SK-N-SH (cell line): ENCODE data around the gene GALNT16. TPM values are rescaled to one million over a fixed set of nuclear protein-coding genes. Genes with fewer than 3 reads are reported as not detected.

Experiments used
- CTCF ChIA-PET: fragments of 300-600, 350-600 bp; formaldehyde crosslinking; extraction: SDS; loops from one replicate; lab custom pipeline; 2021; lab: Yijun Ruan, JAX
- POLR2A ChIA-PET: fragments of 350-600 bp; sonication (Branson Sonifier 250); formaldehyde crosslinking; extraction: SDS; loops from one replicate; lab custom pipeline; 2020; ENCODE audit warnings: antibody characterized with exemption, inconsistent platforms; lab: Yijun Ruan, JAX
- DNase-seq: peaks from one replicate; pipeline ENCODE4 v3.0.0; 2012
- H2AFZ ChIP-seq: fragments of 200-600 bp; sonication (generic); 2 replicates; pipeline ENCODE4 v1.8.1; 2016; ENCODE audit warnings: antibody characterized with exemption, mild to moderate bottlenecking, low read depth
- H3F3A ChIP-seq: fragments of 200-600 bp; sonication (generic); replicated peaks from 2 replicates; pipeline ENCODE3; 2016; ENCODE audit warnings: antibody characterized with exemption, mild to moderate bottlenecking; ENCODE audit not compliant: insufficient read depth
- H3K27ac ChIP-seq, 2 experiments: fragments of 200-500 bp in 1 of 2; fragments of 200-600 bp in 1 of 2; sonication (Bioruptor generic) in 1 of 2; sonication (generic), shearing (Covaris generic) in 1 of 2; 2 replicates each; pipeline versions ENCODE4 v1.5.1 to v1.6.1; 2014 to 2016; ENCODE audit warnings: low read depth in 2 of 2, inconsistent platforms in 1 of 2, low read length in 1 of 2, mild to moderate bottlenecking in 1 of 2, mixed read lengths in 1 of 2
- H3K27me3 ChIP-seq: fragments of 200-600 bp; sonication (generic), shearing (Covaris generic); 2 replicates; pipeline ENCODE4 v1.6.1; 2016; ENCODE audit warnings: mixed run types; ENCODE audit not compliant: insufficient read depth
- H3K36me3 ChIP-seq, 2 experiments: fragments of 200-500 bp in 1 of 2; fragments of 200-600 bp in 1 of 2; sonication (Bioruptor generic) in 1 of 2; sonication (generic) in 1 of 2; replicated peaks in 1 of 2; 2 replicates each; pipeline versions ENCODE3 to v1.5.1; 2014 to 2016; ENCODE audit warnings: low read length in 1 of 2, mild to moderate bottlenecking in 1 of 2; ENCODE audit not compliant: insufficient read depth in 2 of 2, control insufficient read depth in 1 of 2
- H3K4me1 ChIP-seq, 2 experiments: fragments of 200-500 bp in 1 of 2; fragments of 200-600 bp in 1 of 2; sonication (Bioruptor generic) in 1 of 2; sonication (generic), shearing (Covaris generic) in 1 of 2; 2 replicates each; pipeline versions ENCODE4 v1.5.1 to v1.6.1; 2014 to 2016; ENCODE audit warnings: low read depth in 1 of 2, low read length in 1 of 2, mixed run types in 1 of 2; ENCODE audit not compliant: insufficient read depth in 2 of 2, control insufficient read depth in 1 of 2
- H3K4me2 ChIP-seq: fragments of 200-600 bp; sonication (generic), shearing (Covaris generic); 2 replicates; pipeline ENCODE4 v1.6.1; 2017; ENCODE audit warnings: mixed run types
- H3K4me3 ChIP-seq, 2 experiments: fragments of 200-500 bp in 1 of 2; fragments of 200-600 bp in 1 of 2; sonication (Bioruptor generic) in 1 of 2; sonication (generic), shearing (Covaris generic) in 1 of 2; 2 replicates each; pipeline versions ENCODE4 v1.5.1 to v1.8.1; 2014 to 2016; ENCODE audit warnings: low read depth in 2 of 2, inconsistent platforms in 1 of 2, low read length in 1 of 2, mild to moderate bottlenecking in 1 of 2, mixed read lengths in 1 of 2, moderate library complexity in 1 of 2
- H3K79me2 ChIP-seq: fragments of 200-600 bp; sonication (generic); 2 replicates; pipeline ENCODE4 v1.8.1; 2017; ENCODE audit warnings: mild to moderate bottlenecking; ENCODE audit not compliant: insufficient read depth
- H3K9ac ChIP-seq: fragments of 200-600 bp; sonication (generic); 2 replicates; pipeline ENCODE4 v1.6.1; 2017; ENCODE audit warnings: mixed run types
- H3K9me2 ChIP-seq: fragments of 200-600 bp; sonication (generic); 2 replicates; pipeline ENCODE4 v1.6.1; 2017; ENCODE audit warnings: mixed run types
- H3K9me3 ChIP-seq: fragments of 200-600 bp; sonication (generic); 2 replicates; pipeline ENCODE4 v1.6.1; 2017; ENCODE audit warnings: mixed run types, mild to moderate bottlenecking, moderate library complexity
- H4K20me1 ChIP-seq: fragments of 200-600 bp; sonication (generic); 2 replicates; pipeline ENCODE4 v1.6.1; 2017; ENCODE audit warnings: mild to moderate bottlenecking, mixed run types; ENCODE audit not compliant: insufficient read depth
- CHD2 ChIP-seq: fragments of 150-350 bp; IDR thresholded peaks from 2 replicates; pipeline ENCODE4 v1.6.1; 2018; ENCODE audit warnings: low read length; ENCODE audit not compliant: partially characterized antibody
- ELF1 ChIP-seq: IDR thresholded peaks from 2 replicates; pipeline ENCODE4 v1.4.0; 2012
- EZH2phosphoT487 ChIP-seq: fragments of 200-600 bp; sonication (generic); IDR thresholded peaks from 2 replicates; pipeline ENCODE4 v1.6.1; 2017; ENCODE audit warnings: low read depth, mixed run types, mild to moderate bottlenecking, antibody characterized with exemption, moderate library complexity, borderline replicate concordance
- FOSL2 ChIP-seq: IDR thresholded peaks from 2 replicates; pipeline ENCODE4 v1.4.0; 2012; ENCODE audit warnings: low read depth, mild to moderate bottlenecking, moderate library complexity, borderline replicate concordance
- JUND ChIP-seq: IDR thresholded peaks from 2 replicates; pipeline ENCODE4 v1.4.0; 2012
- MEF2A ChIP-seq: IDR thresholded peaks from 2 replicates; pipeline ENCODE4 v1.4.0; 2012; ENCODE audit warnings: low read depth, borderline replicate concordance
- MXI1 ChIP-seq: IDR thresholded peaks from 2 replicates; pipeline ENCODE4 v1.6.1; 2012; ENCODE audit warnings: mild to moderate bottlenecking, low read depth, low read length, improper control_type of control experiment
- RAD21 ChIP-seq: IDR thresholded peaks from 2 replicates; pipeline ENCODE4 v1.6.1; 2012; ENCODE audit warnings: mild to moderate bottlenecking, low read length
- RXRA ChIP-seq: IDR thresholded peaks from 2 replicates; pipeline ENCODE4 v1.4.0; 2012; ENCODE audit warnings: low read depth, mild to moderate bottlenecking, borderline replicate concordance
- SMC3 ChIP-seq: IDR thresholded peaks from 2 replicates; pipeline ENCODE4 v1.6.1; 2012; ENCODE audit warnings: low read depth, low read length, improper control_type of control experiment
- WGBS: methylation state at CpG from one replicate; pipeline ENCODE4 v1.1.6; 2017; ENCODE audit warnings: low lambda C conversion rate; 5-methylcytosine and 5-hydroxymethylcytosine counted together
- polyA plus RNA-seq, 3 experiments: library from polyadenylated mRNA; depleted of rRNA; stranded (reverse); fragments of >200 nt; gene quantifications; 2 replicates each; pipeline ENCODE4 v1.2.3, GENCODE V29; 2012
- TF ChIP-seq, protein P1 (sequence below): IDR thresholded peaks from 2 replicates; pipeline ENCODE4 v1.4.0; 2012; ENCODE audit warnings: low read depth, borderline replicate concordance
- TF ChIP-seq, protein P2 (sequence below): fragments of 200-600 bp; sonication (generic); IDR thresholded peaks from 2 replicates; pipeline ENCODE4 v1.6.1; 2017; ENCODE audit warnings: antibody characterized with exemption, mild to moderate bottlenecking, moderate library complexity

The GALNT16 gene
- polyA plus RNA-seq (2012; rRNA removed) = 12.7 and 17.0 TPM in 2 replicates
- polyA plus RNA-seq (2012; cell fraction: cytosol; rRNA removed) = 8.9 and 12.4 TPM in 2 replicates
- polyA plus RNA-seq (2012; cell fraction: nucleus; rRNA removed) = 22.8 and 32.1 TPM in 2 replicates

DNA sequence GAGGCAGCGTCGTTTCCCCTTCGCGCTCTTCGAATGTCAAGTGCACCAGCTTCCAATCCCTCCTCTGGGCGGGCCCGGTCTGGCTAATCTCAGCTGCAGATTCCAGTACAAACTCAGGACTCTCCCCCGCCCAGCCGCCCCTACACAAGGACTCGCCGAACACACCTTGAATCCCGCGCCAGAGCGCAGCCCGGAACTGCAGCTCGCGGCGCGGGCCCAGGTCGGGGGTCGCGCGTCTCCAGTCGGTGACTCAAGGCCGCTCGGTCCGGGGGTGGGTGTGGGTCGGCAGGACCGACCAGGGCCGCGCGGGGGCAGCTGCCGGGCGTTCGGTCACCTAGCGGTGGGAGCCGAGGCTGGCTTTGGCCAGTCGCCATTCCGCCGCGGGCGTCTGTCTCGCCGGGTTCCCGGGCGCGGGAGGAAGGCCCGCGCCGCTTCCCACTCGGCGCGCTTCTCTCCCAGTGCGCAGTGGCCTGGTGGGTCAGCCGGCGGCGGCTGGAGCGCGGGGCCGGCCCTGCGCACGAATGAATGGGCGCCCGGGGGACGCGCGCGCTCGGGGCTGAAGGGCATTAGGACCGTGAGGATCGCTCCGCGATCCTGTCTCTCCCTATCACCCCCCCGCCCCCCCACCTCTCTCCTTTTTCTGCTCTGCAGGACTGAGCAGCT is at the start of gene GALNT16:
TSS of gene GALNT16 (plus strand) at position 632 of the 663 bp plus-strand sequence. CDS start 133 bp downstream, outside the sequence.
- H3K4me3 ChIP-seq = peak within 1 kb of the TSS; percentile 68 to 71
- H3K9me3 ChIP-seq = no peaks in the 10 kb centered on the region
- no peaks in the 10 kb centered on the region for H3K79me2 ChIP-seq
- peaks cover 12% of the 10 kb centered on the region for H3F3A ChIP-seq
- no peaks in the 10 kb centered on the region for H3K27me3 ChIP-seq
- peak; percentile 92 for DNase-seq
- no peaks in the 10 kb centered on the region for H3K9me2 ChIP-seq
- CTCF ChIA-PET = interaction anchor here (0.7 to 5.2 kb wide), 20 partner anchors 12 to 203 kb away, joined by 3 to 44 read pairs (median 4); no protein-coding TSS in a partner anchor
- H2AFZ ChIP-seq = peak within 1 kb of the TSS; percentile 87
- peak within 1 kb of the TSS; percentile 96 for H3K4me2 ChIP-seq
- H4K20me1 ChIP-seq = 0 out of 2 replicates have a peak, but pooled peaks cover 4% of the 10 kb centered on the region
- TF ChIP-seq RAD21 (peak; percentile 14; the same call in 1 of the 2 replicates), JUND (no peak), MEF2A (no peak), ELF1 (no peak), MXI1 (no peak), FOSL2 (no peak), SMC3 (no peak), CHD2 (no peak), RXRA (no peak), EZH2phosphoT487 (no peak)
- TF ChIP-seq, protein P1, sequence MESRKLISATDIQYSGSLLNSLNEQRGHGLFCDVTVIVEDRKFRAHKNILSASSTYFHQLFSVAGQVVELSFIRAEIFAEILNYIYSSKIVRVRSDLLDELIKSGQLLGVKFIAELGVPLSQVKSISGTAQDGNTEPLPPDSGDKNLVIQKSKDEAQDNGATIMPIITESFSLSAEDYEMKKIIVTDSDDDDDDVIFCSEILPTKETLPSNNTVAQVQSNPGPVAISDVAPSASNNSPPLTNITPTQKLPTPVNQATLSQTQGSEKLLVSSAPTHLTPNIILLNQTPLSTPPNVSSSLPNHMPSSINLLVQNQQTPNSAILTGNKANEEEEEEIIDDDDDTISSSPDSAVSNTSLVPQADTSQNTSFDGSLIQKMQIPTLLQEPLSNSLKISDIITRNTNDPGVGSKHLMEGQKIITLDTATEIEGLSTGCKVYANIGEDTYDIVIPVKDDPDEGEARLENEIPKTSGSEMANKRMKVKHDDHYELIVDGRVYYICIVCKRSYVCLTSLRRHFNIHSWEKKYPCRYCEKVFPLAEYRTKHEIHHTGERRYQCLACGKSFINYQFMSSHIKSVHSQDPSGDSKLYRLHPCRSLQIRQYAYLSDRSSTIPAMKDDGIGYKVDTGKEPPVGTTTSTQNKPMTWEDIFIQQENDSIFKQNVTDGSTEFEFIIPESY = no peak
- TF ChIP-seq, protein P2, sequence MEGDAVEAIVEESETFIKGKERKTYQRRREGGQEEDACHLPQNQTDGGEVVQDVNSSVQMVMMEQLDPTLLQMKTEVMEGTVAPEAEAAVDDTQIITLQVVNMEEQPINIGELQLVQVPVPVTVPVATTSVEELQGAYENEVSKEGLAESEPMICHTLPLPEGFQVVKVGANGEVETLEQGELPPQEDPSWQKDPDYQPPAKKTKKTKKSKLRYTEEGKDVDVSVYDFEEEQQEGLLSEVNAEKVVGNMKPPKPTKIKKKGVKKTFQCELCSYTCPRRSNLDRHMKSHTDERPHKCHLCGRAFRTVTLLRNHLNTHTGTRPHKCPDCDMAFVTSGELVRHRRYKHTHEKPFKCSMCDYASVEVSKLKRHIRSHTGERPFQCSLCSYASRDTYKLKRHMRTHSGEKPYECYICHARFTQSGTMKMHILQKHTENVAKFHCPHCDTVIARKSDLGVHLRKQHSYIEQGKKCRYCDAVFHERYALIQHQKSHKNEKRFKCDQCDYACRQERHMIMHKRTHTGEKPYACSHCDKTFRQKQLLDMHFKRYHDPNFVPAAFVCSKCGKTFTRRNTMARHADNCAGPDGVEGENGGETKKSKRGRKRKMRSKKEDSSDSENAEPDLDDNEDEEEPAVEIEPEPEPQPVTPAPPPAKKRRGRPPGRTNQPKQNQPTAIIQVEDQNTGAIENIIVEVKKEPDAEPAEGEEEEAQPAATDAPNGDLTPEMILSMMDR = peak; percentile 50
- H3K4me1 ChIP-seq = peaks cover 13 to 33% of the 10 kb centered on the region in 2 experiments; a peak in 2 of 4 replicates
- H3K27ac ChIP-seq = no peak within 1 kb of the TSS
- POLR2A ChIA-PET = interaction anchor here (0.6 kb wide), 1 partner anchor 134 kb away, joined by 4 read pairs; no protein-coding TSS in a partner anchor
- peak within 1 kb of the TSS; percentile 30; the same call in 1 of the 2 replicates for H3K9ac ChIP-seq
- no peaks in the 10 kb centered on the region for H3K36me3 ChIP-seq
- WGBS = 14% methylated on average over 32 of the region's 74 CpGs
